Measurements from ENCODE around the gene LDHD. TPM values are rescaled to one million over a fixed set of nuclear protein-coding genes. Genes with fewer than 3 reads are reported as not detected.
A peak's percentile ranks its signal among the peaks of the same experiment; 100 is the strongest.

The LDHD gene
- total and polyA plus RNA-seq, 10 of the 15 experiments (the other 5 are each of a cell fraction or from before 2014, with no cell fraction given): 0.10 to 0.12 TPM; not detected in 8

GRCh38 chr16:75074920-75075687, 41.5 kb downstream of the LDHD start (continued):
- no peak for TF ChIP-seq E4F1 (IDR thresholded peaks at IDR 0.05; ENCODE audit: borderline replicate concordance, partially characterized antibody)
- TF ChIP-seq SREBF2 (IDR thresholded peaks at IDR 0.05; ENCODE audit: low read length): no peak
- no peak for TF ChIP-seq E2F8 (IDR thresholded peaks at IDR 0.05; ENCODE audit: low read depth, partially characterized antibody)
- peak; percentile 86; the same call in 1 of the 2 replicates for TF ChIP-seq CBFB (IDR thresholded peaks at IDR 0.05; ENCODE audit: low read depth)
- TF ChIP-seq RAD51 (IDR thresholded peaks at IDR 0.05): no peak
- TF ChIP-seq RBBP5 (conservative IDR thresholded peaks at IDR 0.05): no peak
- peak; percentile 85 for TF ChIP-seq EED (IDR thresholded peaks at IDR 0.05; ENCODE audit: low read depth)
- TF ChIP-seq CUX1 (IDR thresholded peaks at IDR 0.05; ENCODE audit: insufficient replicate concordance, low read depth, low read length): no peak
- no peak for TF ChIP-seq EGR1 (IDR thresholded peaks at IDR 0.05; ENCODE audit: borderline replicate concordance in 1 of 2, low read depth in 2 of 2, low read length in 2 of 2)
- TF ChIP-seq NFYB (IDR thresholded peaks at IDR 0.05; ENCODE audit: insufficient read depth, low read depth, low read length): no peak
- TF ChIP-seq SMARCA5 (IDR thresholded peaks at IDR 0.05): peak; percentile 49; the same call in 1 of the 2 replicates
- peak; percentile 64; the same call in 1 of the 2 replicates for TF ChIP-seq MTA3 (IDR thresholded peaks at IDR 0.05; ENCODE audit: borderline replicate concordance, low read length)
- TF ChIP-seq, protein P1, sequence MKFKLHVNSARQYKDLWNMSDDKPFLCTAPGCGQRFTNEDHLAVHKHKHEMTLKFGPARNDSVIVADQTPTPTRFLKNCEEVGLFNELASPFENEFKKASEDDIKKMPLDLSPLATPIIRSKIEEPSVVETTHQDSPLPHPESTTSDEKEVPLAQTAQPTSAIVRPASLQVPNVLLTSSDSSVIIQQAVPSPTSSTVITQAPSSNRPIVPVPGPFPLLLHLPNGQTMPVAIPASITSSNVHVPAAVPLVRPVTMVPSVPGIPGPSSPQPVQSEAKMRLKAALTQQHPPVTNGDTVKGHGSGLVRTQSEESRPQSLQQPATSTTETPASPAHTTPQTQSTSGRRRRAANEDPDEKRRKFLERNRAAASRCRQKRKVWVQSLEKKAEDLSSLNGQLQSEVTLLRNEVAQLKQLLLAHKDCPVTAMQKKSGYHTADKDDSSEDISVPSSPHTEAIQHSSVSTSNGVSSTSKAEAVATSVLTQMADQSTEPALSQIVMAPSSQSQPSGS (IDR thresholded peaks at IDR 0.05; ENCODE audit: low read length): no peak
- peak; percentile 51 for TF ChIP-seq SP1 (IDR thresholded peaks at IDR 0.05; ENCODE audit: low read depth, low read length)
- TF ChIP-seq, protein P2, sequence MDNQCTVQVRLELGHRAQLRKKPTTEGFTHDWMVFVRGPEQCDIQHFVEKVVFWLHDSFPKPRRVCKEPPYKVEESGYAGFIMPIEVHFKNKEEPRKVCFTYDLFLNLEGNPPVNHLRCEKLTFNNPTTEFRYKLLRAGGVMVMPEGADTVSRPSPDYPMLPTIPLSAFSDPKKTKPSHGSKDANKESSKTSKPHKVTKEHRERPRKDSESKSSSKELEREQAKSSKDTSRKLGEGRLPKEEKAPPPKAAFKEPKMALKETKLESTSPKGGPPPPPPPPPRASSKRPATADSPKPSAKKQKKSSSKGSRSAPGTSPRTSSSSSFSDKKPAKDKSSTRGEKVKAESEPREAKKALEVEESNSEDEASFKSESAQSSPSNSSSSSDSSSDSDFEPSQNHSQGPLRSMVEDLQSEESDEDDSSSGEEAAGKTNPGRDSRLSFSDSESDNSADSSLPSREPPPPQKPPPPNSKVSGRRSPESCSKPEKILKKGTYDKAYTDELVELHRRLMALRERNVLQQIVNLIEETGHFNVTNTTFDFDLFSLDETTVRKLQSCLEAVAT (IDR thresholded peaks at IDR 0.05): 0 out of 2 replicates have a peak, but pooled peaks have one; percentile 50
